IPS DF 19.7 (cell line): ENCODE measurements around the gene MIP.
A peak's percentile ranks its signal among the peaks of the same experiment; 100 is the strongest.

Experiments
- DNase-seq: peaks from one replicate; pipeline ENCODE4 v3.0.0-alpha.2; 2013; ENCODE audit warnings: low read depth, low spot score

Gene MIP

DNA sequence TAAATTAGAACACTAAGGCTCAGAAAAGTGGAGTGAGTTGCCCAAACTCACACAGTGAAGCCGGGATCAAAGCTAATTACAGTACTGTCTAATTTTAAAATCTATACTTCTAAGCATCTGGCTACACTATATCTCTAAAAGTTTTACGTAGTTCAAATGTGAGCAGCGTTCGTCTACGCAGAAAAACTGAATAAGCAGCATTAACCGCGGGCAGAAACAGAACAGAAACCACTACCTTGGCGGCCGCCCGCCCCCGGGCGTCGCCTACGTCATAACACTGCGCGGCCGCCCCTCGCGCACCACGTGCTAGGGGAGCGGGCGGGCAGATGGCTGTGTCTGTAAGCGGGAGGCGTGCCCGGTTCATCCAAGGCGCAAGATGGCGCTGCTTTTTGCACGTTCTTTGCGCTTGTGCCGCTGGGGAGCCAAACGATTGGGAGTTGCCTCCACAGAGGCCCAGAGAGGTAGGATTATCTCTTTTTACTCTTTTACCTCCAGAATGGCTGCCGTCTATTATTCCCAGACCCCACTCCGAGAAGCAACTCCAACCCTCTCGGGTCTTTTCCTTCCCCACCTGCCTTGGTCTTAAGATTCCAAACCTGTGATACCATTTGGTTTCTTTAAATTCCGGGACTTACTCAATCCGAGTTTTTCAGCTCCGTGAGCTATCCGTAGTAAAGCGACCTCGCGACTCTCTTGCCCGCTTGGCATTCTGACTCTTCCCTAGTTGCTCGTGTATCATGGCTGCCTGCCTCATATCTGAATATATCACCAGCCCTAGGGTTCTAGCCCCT is 14.0 kb upstream of the MIP start, which contains the start of gene SPRYD4:
Gene SPRYD4, plus strand, starts transcription at position 363 of the 791 bp plus-strand sequence. Its CDS starts 14 bp downstream, at position 377.
- no peak for DNase-seq

DNA sequence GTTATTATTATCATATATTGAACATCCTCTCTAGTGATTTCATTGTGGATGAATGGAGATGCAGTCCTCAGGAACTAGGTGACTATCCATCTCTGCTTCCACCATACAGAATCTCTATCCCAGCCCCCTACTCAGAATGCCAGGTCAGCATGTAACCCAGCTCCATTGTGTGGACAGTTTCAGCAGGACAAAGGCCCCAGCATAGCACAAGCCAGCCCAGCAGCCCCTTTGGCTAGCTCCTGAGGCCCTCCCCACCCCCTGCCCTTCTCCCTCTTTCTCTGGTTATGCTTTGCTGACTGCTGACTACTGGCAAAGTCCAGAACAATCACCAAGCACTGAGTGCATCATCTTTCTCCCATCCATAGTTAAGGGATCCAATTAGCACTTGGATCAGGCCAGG is 8.1 kb upstream of the MIP start:
- no peak for DNase-seq

DNA sequence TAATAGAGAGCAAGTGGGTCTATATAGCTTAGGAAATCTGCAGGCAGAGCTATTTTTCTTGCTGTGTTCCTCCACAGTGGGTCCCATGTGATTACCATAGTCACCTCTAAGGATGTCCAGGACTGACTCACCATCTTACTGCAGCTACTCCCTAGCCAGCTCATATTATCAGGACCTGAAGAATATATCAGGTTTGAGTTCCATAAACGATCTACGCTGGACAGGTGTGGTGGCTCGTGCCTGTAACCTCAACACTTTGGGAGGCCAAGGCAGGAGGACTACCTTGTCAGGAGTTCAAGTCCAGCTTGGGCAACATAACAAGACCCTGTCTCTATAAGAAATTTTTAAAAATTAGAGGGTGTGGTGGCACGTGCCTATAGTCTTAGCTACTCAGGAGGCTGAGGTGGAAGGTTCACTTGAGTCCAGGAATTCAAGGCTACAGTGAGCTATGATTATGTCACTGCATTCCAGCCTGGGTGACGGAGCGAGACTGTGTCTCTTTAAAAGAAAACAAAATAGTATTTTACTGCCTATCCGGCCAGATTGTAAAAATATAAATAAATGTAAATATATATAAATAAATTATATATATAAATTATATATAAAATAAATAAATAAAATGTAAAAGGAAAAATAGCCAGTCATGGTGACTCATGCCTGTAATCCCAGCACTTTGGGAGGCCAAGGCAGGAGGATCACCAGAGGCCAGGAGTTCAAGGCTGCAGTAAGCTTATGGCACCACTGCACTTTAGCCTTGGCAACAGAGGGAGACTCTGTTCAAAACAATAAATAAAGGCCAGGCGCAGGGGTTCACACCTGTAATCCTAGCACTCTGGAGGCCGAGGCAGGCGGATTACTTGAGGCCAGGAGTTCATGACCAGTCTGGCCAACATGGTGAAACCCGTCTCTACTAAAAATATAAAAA is 7.0 kb upstream of the MIP start:
- DNase-seq: no peak

DNA sequence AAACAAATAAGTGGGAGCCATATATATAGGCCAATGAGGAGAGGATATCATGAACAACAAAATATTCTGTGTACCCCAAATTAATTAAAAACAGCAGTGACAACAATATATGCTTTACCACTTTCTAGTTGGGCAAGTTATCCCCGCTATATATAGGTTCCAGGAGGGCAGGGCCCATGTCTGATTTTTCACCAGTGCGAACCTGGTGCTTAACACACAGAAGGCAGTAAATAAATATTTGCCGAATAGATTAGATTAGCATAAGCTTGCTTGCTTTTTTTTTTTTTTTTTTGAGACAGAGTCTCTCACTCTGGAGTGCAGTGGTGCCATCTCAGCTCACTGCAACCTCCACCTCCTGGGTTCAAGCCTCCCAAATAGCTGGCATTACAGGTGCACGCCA is 3.4 kb upstream of the MIP start:
- no peak for DNase-seq

DNA sequence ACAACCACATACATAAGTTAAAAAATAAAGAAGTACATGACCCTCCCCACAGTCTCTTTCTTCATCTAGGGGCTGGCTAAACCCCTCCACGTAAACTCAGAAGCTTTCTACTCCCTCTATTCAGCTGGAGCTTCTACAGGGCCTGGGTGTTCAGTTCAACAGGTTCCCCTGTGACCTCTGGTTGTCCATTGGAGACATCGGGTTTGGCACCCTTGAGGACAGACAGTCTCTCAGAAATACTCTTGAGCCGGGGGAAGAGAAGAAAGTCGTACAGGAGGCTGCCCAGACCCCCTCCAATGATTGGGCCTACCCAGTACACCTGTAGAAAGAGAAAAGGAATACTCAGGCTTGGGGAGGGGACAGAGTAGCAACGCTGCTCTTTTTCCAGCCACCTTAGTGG is 3.3 kb downstream of the MIP start:
- no peak for DNase-seq

DNA sequence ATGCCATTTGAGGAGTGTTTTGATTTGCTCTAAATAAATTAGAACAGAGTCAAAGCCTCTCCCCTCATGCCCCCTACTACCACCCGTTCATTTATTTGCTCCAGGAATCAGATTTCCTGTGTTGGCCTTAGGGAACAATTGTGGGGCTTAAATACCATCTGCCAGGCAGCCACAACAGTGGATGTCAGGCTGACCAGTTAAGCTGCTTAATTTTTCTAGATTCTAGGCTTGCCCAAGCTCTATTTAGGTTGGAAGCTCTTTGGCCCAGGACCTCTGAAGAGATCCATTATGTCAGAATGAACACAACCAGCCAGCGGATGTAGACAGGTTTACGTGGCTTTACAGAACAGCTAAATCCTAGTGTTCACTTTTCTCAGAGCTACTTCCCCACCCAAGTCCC is 4.2 kb downstream of the MIP start:
- DNase-seq: no peak

DNA sequence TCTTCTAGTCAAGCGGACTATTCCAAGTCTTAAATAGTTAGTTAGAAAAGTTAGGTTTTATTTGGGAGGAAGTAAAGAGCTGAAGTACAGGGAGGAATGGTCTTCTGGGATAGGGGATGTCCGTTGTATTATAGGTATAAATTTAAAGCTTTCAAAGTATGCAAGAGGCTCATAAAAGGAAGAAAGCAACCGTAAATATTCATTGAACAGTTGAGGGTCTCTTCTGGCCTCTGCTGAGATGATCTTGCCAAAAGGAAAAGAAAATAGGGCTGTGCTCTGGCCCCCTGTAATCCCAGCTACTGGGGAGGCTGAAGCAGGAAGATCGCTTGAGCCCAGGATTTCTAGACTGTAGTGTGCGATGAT is 4.9 kb downstream of the MIP start:
- no peak for DNase-seq

DNA sequence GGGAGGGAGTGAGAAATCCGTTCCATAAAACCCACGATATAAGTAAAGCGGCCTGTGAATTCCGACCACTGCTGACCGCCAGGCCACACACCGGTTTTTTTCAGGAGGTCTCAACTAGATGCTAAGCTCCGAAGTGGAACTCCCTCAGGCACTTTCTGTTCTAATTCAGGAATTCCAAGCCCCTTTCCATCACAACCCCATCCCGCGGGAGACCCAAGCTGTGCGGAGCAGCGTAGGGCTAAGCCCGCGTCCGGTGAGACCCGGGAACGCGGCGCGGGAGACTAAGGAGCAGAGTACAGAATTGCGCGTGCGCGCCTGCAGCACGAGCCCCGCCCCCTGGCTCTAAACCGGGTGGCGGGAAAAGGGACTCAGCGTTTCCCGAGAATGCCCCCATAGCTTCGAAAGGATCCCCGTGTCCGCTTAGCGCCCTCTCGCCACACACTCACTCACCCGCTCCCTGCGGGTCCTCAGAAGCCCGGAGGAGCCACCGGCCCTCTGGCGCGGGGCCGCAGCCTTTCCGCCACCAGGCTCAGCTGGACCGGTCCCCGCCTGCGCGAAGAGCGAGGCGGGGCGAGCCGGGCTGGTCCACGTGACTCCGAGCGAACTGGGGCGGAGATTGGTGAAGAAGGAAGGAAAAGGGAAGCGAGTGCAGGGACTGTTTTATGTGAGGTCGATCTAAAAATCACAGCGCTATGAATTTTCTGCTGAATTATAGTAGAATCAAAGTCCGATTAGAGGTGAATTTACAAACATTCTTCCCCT is 5.4 kb downstream of the MIP start, which contains the start of gene TIMELESS:
Gene TIMELESS, minus strand, starts transcription at position 567 of the 762 bp plus-strand sequence. CDS start 15,256 bp downstream, outside the sequence.
- peak; percentile 42 for DNase-seq

DNA sequence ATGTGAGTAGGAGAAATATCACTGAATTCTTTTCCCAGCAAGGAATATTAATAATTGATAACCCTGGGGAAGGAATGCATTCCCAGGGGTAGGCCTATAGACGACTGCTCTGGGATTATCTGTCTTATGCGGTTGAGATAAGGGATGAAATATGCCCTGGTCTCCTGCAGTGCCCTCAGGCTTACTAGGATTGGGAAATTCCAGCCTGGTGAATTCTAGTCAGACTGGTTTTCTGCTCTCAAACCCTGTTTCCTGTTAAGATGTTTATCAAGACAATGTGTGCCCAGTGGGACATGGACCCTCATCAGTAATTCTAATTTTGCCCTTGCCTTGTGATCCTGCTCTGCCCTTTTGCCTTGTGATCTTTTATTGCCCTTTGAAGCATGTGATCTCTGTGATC is 11.2 kb downstream of the MIP start:
- DNase-seq: peak; percentile 57

DNA sequence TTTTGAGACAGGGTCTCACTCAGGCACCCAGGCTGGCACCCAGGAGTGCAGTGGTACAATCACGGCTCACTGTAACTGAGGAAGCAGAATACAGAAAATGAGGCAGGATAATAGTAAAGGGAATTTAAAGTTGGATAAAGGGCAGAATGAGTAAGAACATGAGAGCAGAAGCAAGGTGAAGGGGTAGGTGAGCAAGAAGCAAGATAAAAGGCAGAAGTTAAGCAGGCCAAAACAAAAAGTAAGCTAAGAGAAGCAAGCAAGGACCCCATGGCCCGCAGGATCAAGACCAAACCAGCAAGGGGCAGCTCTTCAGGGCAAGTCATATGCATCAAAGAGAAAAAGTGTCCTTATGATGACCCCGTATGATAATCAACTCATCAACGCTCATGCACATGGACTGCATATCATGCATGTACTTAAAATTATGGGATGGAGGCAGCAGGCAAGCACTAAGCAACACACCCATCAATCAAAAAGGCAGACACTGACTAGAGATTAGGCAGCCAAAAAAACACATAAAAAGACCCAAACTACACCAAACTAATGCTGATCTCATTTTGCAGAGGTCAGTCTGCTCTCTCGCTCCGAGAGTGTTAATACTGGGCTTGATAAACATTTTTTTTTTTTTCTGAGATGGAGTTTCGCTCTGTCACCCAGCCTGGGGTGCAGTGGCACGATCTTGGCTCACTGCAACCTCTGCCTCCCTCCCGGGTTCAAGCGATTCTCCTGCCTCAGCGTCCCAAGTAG is 16.9 kb downstream of the MIP start:
- no peak for DNase-seq

DNA sequence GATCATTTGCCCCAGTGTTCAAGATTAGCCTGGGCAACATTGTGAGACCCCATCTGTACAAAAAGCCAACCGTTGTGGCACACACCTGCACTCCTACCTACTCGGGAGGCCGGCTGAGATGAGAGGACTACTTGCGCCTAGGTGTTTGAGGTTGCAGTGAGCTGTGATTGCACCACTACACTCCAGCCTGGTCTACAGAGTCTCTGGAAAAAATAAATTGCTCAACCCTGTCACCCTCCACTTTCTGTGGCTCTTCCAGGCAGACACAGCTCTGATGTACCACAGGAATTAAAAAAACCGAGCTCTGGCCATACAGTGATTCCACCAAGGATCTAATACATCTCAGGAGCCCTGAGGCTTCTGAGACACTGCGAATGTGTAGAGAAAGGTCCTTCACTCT is 19.6 kb downstream of the MIP start:
- DNase-seq: no peak

DNA sequence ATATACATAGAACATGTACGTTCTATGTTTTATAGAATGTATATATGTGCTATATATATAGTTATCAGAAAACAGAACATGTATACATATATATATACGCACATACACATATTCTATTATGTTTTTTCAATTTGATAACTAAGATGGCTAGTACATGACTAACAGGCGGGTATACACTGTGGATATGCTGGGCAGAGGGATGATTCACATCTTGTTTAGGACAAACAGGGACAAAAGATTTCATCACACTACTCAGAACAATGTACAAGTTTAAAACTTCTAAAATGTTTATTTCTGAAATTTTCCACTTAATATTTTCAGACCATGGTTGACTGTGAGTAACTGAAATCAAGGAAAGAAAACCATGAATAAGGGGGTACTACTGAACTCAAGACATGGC is 22.6 kb downstream of the MIP start:
- DNase-seq: no peak

DNA sequence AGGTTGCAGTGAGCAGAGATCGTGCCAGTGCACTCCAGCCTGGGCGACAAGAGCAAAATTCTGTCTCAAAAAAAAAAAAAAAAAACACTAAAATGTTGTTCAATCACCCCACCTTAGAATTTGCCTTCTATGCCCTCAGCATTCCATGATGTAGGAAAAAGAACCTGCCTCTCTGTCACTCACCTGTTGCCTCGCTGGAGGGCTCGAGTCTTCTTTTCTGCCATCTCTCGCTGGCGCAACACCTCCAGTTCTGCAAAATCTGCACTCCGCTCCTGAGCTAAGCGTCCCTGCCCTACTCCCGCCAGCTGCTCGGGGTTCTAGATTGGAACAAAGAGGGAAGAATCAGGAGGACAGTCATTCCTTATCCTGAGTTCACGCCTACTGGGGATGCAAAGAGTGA is 23.2 kb downstream of the MIP start:
- DNase-seq: no peak

DNA sequence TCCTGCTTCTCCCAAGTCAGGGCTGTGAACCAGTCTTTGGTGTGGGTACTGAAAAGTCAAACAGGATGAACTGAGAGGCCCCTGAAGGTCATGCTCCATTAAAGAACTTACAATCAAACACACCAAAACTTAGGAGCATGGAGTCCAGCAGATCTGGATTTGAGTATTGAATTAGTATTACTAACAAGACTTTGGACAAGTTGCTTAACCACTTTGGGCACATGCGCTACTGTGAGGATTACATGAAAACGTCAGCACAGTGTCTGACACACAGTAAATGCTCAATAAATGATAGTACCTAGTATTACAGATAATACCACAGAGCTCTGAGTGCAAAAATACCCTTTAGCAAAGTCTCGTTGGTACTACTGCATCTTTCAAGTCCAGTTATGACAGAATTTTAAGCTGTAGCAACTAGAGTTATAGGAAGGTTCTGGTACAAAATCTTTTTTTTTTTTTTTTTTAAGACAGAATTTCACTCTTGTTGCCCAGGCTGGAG is 28.5 kb downstream of the MIP start:
- DNase-seq: no peak

DNA sequence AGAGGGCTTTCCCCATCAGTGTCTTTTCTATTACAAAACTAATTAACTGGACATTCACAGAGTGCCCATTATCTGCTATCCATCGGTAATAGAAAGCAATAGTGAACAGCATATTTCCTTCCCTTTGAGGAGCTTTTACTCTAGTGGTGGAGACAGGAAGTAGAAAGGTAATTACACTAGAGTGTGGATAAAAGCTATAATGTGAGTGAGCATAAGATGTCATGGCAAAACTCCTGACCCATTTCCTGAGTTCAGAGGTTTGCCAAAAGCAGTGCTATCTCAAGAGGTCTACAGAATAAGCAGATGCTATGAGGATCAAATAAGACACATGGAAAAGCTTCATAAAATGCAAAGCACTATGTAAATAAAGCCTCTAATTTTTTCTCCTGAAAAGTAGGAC is 29.3 kb downstream of the MIP start:
- DNase-seq: no peak

DNA sequence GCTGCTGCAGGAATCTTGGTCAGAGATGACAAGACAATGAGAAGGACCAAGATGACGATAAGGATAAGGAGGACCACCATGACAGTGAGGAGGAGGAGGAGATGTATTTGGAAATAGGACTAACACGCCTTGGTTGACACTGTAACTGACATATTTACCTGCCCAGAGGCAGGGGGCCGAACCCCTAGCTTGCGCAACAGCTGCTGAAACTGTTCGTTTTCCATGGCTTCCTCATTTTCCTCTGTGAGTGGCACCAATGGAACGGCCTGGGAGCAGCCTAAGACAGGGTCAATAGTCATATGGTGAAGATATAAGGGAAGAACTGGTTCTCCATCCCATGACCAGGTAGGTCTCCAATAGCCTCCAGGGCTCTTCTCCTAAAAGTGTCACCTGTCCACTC is 34.0 kb downstream of the MIP start:
- no peak for DNase-seq

DNA sequence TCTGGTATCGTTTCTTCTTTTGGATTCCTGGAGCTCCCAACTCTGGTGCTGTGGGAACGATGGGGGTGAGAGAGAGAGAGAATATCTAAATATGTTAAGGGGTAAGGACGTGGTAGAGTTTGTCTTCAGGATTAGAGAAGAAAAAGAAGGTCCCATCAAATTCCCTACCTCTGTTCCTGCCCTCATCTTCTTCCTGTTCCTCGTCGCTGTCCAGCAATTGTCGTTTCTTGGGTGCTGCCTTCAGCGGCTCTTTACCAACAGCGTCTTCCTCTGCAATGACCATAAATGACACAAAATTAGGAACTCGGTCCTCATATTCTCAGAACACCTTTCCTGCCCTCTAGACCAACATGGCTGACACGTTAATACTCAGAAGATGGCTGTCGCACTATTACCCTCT is 36.7 kb downstream of the MIP start:
- DNase-seq: no peak

DNA sequence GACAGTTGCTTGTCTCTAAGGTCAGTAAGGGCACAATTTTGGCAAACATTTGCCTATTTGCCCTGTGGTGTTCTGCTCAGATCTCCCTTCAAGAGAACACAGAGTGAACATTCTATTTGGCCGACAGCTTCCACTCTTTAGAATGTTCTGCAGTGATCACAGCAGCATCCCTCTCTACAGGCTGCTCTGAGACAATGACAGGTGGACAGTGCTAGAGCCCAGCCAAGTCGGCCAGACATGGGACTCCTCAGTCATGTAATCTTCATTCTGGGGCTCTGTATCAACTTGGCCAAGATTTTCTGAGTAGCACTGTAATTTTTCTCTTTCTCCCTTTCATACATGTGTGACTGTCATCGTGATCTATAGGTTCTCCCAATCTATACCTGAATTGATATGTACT is 40.1 kb downstream of the MIP start:
- no peak for DNase-seq

DNA sequence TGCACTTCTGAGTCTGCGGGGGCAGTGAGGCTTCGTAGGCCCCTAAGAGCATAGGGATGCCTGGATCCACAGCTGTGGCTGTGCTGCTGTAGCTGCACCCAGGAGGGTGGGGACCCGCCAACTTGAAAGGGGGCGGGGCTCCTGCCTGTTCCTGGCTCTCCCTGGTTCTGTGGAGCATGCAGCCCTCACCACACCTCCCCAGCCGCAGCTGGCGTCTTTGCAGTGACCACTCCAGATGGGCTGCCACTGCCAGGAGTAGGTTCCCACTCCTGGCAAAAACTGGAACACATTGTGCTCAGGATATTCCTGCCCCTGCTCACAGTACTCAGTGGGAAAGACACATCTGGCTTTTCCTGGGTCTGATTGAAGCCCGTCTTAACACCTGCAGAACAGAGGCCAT is 41.1 kb downstream of the MIP start:
- no peak for DNase-seq

DNA sequence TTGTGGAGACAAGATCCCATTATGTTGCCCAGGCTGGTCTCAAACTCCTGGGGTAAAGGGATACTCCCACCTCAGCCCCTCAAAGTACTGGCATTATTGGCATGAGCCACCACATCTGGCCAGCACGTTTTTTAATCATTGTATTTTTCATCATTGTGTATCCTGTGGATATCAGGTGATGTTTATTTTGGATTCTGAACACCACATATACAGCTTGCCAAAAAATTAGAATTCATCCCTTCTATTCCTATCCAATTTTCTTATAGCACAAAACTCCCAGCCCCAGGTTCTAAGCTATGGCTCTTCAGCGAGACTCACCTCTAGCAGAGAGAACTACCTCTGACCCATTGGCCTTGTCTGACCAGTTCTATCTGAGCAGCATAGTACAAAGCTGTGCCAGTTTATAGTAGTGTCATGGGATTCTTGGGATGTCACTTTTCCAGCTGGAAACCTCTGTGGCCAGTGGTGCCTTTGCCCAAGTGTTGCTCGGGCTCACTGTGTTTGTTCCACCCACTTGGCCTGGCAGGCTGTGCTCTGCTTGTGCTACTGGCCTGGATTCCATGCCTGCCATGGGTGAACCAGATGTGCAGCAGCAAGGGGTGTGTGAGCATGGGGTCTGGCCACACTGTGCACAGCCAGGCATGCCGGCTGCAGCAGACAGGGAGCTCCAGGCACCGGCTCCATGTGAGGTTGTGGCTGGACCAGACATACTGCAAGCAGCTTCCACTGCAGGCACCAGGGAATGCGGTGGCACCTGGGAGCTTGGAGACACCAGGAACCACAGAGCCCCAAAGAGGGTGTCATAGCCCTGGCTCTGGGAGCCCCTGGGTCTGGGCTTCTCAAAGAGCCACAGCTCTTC is 42.4 kb downstream of the MIP start:
- no peak for DNase-seq
